ENCODE results near the gene SLC35G6. TPM values are rescaled to one million over a fixed set of nuclear protein-coding genes. Genes with fewer than 3 reads are reported as not detected.

Gene SLC35G6
- total RNA-seq, 2 donors from 2014 or later = not detected

DNA sequence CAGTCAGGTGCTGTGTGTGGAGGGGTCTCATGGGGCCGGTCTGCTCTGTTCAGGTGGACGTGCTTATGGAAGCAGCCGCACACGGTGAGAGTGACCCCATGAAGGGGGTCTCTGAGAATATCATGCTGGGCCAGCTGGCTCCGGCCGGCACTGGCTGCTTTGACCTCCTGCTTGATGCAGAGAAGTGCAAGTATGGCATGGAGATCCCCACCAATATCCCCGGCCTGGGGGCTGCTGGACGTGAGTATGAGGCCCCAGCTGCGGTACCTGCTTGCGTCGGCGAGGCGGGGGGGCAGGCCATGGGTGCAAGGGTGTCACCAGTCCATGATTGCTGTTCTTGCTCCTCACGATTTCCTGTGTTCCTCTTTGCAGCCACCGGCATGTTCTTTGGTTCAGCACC lies 30.9 kb downstream of the SLC35G6 start:
- TF ChIP-seq, protein P1, sequence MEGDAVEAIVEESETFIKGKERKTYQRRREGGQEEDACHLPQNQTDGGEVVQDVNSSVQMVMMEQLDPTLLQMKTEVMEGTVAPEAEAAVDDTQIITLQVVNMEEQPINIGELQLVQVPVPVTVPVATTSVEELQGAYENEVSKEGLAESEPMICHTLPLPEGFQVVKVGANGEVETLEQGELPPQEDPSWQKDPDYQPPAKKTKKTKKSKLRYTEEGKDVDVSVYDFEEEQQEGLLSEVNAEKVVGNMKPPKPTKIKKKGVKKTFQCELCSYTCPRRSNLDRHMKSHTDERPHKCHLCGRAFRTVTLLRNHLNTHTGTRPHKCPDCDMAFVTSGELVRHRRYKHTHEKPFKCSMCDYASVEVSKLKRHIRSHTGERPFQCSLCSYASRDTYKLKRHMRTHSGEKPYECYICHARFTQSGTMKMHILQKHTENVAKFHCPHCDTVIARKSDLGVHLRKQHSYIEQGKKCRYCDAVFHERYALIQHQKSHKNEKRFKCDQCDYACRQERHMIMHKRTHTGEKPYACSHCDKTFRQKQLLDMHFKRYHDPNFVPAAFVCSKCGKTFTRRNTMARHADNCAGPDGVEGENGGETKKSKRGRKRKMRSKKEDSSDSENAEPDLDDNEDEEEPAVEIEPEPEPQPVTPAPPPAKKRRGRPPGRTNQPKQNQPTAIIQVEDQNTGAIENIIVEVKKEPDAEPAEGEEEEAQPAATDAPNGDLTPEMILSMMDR (IDR thresholded peaks at IDR 0.05) = no peak
- no peak overlapping the region for H3K27ac ChIP-seq
- peaks cover 63% of the 10 kb centered on the region for H3K36me3 ChIP-seq
- no peaks in the 10 kb centered on the region for H3K27me3 ChIP-seq (replicated peaks; ENCODE audit: insufficient read depth)
- ATAC-seq (ENCODE audit: insufficient number of reproducible peaks, low FRiP score, low read depth) (no peak), DNase-seq (ENCODE audit: low spot score) (no peak)
- no peaks in the 10 kb centered on the region for H3K9me3 ChIP-seq
- H3K4me3 ChIP-seq = no peak overlapping the region
- H3K4me1 ChIP-seq (ENCODE audit: control insufficient read depth in 1 of 2, low read depth in 2 of 2) = no peaks in the 10 kb centered on the region

DNA sequence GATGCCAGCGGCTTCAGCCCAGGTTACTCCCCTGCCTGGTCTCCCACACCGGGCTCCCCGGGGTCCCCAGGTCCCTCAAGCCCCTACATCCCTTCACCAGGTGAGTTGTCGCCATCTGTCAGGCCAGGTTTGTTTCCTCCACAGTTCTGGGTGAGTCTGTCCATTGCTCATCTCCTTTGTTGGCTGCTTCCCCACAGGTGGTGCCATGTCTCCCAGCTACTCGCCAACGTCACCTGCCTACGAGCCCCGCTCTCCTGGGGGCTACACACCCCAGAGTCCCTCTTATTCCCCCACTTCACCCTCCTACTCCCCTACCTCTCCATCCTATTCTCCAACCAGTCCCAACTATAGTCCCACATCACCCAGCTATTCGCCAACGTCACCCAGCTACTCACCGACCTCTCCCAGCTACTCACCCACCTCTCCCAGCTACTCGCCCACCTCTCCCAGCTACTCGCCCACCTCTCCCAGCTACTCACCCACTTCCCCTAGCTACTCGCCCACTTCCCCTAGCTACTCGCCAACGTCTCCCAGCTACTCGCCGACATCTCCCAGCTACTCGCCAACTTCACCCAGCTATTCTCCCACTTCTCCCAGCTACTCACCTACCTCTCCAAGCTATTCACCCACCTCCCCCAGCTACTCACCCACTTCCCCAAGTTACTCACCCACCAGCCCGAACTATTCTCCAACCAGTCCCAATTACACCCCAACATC lies 31.7 kb downstream of the SLC35G6 start:
- ATAC-seq (ENCODE audit: insufficient number of reproducible peaks, low FRiP score, low read depth) (no peak), DNase-seq (ENCODE audit: low spot score) (no peak)
- Histone ChIP-seq H3K4me3 (no peak overlapping the region), H3K36me3 (peaks cover 56% of the 10 kb centered on the region), H3K27me3 (replicated peaks; ENCODE audit: insufficient read depth) (no peaks in the 10 kb centered on the region), H3K9me3 (no peaks in the 10 kb centered on the region), H3K4me1 (ENCODE audit: control insufficient read depth in 1 of 2, low read depth in 2 of 2) (no peaks in the 10 kb centered on the region), H3K27ac (no peak overlapping the region)
- TF ChIP-seq, protein P1 (IDR thresholded peaks at IDR 0.05) = no peak

DNA sequence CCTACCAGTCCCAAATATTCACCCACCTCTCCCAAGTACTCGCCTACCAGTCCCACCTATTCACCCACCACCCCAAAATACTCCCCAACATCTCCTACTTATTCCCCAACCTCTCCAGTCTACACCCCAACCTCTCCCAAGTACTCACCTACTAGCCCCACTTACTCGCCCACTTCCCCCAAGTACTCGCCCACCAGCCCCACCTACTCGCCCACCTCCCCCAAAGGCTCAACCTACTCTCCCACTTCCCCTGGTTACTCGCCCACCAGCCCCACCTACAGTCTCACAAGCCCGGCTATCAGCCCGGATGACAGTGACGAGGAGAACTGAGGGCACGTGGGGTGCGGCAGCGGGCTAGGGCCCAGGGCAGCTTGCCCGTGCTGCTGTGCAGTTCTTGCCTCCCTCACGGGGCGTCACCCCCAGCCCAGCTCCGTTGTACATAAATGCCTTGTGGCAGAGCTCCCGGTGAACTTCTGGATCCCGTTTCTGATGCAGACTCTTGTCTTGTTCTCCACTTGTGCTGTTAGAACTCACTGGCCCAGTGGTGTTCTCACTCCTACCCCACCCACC lies 32.7 kb downstream of the SLC35G6 start:
- TF ChIP-seq, protein P1 (IDR thresholded peaks at IDR 0.05) = no peak
- no peak overlapping the region for H3K4me3 ChIP-seq
- no peaks in the 10 kb centered on the region for H3K4me1 ChIP-seq (ENCODE audit: control insufficient read depth in 1 of 2, low read depth in 2 of 2)
- H3K9me3 ChIP-seq = no peaks in the 10 kb centered on the region
- H3K36me3 ChIP-seq = peaks cover 46% of the 10 kb centered on the region
- H3K27ac ChIP-seq = no peak overlapping the region
- ATAC-seq (ENCODE audit: insufficient number of reproducible peaks, low FRiP score, low read depth) = no peak
- no peak for DNase-seq (ENCODE audit: low spot score)
- H3K27me3 ChIP-seq (replicated peaks; ENCODE audit: insufficient read depth) = no peaks in the 10 kb centered on the region

DNA sequence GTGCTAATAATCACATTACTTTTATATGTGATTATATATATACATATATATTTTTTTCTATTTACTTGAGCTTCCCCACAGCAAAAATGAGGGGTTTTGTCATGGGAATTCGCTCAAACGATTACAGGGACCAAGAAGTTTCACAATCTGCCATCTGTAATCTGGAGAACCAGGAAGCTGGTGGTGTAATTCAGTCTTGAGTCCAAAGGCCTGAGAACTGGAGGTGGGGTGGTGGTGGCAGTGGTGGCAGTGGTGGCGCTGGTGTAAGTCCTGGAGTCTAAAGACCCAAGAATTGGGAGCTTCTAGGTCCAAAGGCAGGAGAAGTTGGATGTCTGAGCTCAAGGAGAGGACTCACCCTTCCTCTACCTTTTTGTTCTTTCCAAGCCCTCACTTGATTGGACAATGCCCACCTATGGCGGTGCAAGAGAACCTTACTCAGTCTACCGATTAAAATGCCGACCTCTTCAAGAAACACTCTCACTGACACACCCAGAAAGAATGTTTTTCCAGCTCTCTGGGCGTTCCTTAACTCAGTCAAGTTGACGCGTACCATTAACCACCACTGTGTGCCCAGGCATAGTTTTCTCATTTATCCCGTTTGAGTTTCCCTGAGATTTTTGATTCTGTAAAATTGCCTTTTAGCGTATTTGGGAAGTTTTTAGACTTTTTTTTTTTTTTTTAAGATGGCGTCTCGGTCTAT lies 34.8 kb downstream of the SLC35G6 start:
- ATAC-seq (ENCODE audit: insufficient number of reproducible peaks, low FRiP score, low read depth) (no peak), DNase-seq (ENCODE audit: low spot score) (no peak)
- H3K27ac ChIP-seq = no peak overlapping the region

DNA sequence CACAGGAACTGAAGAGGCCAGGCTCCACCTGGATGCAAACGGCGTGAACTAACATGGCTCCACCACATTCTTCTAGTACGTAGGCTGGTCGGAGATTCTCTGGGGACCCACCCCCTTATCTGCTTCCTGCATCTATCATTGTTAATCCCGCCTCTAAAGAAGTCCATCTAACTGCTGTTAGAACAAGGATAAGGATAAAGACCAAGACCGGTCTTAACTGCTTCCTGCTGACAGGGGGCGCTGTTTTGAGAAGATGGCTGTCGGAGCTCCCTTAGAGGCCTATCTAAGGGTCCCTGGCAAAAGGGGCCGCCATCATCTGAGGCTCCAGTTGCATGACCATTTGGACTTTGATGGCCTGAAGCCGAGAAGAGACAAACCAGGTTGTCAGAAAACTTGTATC lies 41.8 kb downstream of the SLC35G6 start:
- TF ChIP-seq, protein P1 (IDR thresholded peaks at IDR 0.05) = peak; percentile 46
- no peaks in the 10 kb centered on the region for H3K4me1 ChIP-seq (ENCODE audit: control insufficient read depth in 1 of 2, low read depth in 2 of 2)
- H3K27me3 ChIP-seq (replicated peaks; ENCODE audit: insufficient read depth) = no peaks in the 10 kb centered on the region
- no peak overlapping the region for H3K27ac ChIP-seq
- no peaks in the 10 kb centered on the region for H3K36me3 ChIP-seq
- DNase-seq (ENCODE audit: low spot score) = no peak
- H3K9me3 ChIP-seq = no peaks in the 10 kb centered on the region
- no peak overlapping the region for H3K4me3 ChIP-seq
- no peak for ATAC-seq (ENCODE audit: insufficient number of reproducible peaks, low FRiP score, low read depth)

More for the DNA sequence above, 34.8 kb downstream of the SLC35G6 start:
- no peak overlapping the region for H3K4me3 ChIP-seq
- no peaks in the 10 kb centered on the region for H3K9me3 ChIP-seq
- H3K27me3 ChIP-seq (replicated peaks; ENCODE audit: insufficient read depth) = no peaks in the 10 kb centered on the region
- TF ChIP-seq, protein P1 (IDR thresholded peaks at IDR 0.05) = no peak
- peaks cover 25% of the 10 kb centered on the region for H3K36me3 ChIP-seq
- H3K4me1 ChIP-seq (ENCODE audit: control insufficient read depth in 1 of 2, low read depth in 2 of 2) = no peaks in the 10 kb centered on the region

All from thoracic aorta (tissue), 2 donors.